NCI-H1694 treated with DMSO at 0.1 percent for 48 hours (cell line): Measurements from ENCODE around the gene CACNA2D4.

Experiments used
- DNase-seq: peaks from one replicate; lab custom pipeline; 2025; lab: John Stamatoyannopoulos, UW

CACNA2D4 gene

DNA sequence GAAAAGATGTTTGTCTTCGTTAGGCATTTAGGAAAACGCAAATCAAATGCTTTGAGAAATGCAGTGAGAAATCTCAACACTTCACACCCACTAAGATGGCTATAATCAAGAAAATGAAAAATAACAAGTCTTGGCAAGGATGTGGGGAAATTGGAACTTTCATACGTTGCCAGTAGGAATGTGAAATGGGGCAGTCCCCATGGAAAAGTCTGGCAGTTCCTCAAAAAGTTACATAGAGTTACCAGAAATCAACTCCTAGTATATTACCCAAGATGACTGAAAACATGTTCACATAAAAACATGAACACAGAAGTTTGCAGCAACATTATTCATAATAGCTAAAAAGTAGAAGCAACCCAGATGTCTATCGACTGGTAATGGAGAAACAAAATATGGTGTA lies 139.5 kb downstream of the CACNA2D4 start:
- no peak for DNase-seq

DNA sequence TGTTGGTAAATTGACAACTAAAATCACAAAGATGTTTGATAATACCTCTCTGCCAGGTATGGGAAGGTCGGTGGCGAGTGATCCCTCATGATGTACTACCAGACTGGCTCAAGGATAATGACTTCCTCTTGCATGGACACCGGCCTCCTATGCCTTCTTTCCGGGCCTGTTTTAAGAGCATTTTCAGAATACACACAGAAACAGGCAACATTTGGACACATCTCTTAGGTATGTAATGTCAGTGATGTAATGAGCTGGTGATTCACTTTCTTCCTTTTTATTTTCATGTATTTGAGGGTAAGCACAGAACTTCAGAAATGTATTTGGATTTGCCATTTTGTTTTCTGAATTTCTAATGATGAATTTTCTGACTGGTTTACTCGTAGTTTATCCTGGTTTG lies 140.7 kb downstream of the CACNA2D4 start:
- DNase-seq: no peak

GRCh38 chr12:1776170-1776921 lies 142.1 kb downstream of the CACNA2D4 start:
- no peak for DNase-seq

DNA sequence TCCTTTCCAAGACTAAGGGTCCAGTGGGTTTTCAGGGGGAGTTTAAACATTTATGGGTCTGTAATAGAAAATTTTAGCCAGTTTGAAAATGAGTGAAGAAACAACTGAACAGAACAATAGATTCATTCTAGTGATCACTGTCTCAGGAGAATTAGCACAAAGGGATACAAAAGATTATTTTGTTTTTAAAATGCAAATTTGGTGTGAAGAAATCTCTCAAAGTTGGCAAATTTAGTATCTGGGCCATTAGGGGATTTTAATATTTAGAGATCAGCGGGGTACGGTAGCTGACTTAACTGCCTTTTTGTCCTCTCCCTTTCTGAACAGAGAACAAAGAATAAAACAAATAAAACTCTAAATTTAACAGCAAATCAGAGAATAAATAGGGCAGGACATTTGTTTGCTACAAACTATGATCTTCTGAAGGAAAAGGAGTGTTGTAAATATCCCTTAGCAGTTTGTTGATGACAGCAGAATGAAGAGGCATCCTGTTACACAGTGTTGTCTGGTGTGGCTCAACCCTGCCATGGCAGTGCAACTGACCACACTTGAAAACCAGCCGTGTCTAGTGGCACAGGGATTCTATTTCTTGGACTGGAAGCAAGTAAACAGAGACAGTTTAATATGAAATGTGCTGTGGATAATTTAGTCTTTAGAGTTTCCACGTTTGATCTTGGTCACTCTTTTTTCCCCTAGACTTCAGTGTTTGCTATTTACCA lies 144.4 kb downstream of the CACNA2D4 start:
- DNase-seq: no peak

GRCh38 chr12:1769809-1770494 lies 148.5 kb downstream of the CACNA2D4 start:
- DNase-seq: no peak

DNA sequence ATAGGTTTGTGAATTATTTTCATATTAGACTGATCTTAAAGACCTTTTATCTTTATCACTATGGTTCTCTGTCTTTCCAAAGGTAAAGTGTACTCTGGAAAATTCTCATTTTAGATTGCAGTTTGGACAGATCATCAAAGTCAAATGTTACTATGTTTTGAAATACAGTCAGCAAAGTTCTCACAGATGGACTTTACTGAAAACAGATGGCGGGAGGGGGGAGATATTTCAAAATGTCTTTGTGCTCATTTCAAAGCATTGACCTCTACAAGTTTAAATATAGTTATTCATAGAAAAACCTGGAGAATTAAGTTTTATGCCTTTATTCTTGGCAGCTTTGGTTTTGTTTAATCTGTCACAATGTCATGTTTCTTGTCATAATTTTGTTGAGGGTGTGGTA lies 149.8 kb downstream of the CACNA2D4 start:
- peak; percentile 91 for DNase-seq

GRCh38 chr12:1767407-1768090 lies 150.9 kb downstream of the CACNA2D4 start:
- DNase-seq: no peak

DNA sequence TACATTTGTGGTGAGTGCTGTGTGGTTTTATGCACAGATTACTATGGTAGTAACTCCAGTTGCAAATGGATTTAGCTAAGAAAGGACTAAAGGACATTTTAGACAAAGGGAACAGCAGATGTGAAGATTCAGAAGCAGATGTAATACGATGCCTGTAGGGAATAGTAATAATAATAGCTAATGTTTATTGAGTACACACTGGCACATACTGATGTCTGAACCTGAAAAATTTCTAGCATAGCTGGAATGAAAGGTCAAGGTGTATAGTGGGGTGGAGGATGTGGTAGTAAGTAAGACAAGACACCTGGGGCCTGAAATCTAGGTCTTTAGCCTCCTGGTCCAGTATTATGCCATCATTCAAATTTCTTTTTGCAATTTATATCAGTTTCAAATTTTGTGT lies 152.3 kb downstream of the CACNA2D4 start:
- no peak for DNase-seq

DNA sequence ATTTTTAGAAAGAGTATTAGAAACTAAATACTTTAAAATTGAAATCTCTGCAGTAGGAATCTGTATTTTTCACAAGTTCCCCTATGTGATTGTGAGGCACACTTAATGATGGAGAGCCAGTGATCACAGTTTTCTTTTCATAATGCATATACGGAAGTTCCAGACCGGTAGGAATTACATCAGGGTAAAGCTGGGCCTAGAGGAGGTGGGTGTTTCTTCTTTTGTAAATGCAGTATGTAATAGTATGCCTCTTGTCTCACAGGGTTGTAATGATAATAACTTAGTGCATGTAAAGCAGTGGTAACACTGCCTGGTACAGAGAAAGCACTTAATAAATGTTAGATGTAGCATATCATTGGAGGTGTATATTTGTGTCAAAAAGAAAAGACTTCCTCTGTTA lies 155.3 kb downstream of the CACNA2D4 start:
- DNase-seq: no peak

DNA sequence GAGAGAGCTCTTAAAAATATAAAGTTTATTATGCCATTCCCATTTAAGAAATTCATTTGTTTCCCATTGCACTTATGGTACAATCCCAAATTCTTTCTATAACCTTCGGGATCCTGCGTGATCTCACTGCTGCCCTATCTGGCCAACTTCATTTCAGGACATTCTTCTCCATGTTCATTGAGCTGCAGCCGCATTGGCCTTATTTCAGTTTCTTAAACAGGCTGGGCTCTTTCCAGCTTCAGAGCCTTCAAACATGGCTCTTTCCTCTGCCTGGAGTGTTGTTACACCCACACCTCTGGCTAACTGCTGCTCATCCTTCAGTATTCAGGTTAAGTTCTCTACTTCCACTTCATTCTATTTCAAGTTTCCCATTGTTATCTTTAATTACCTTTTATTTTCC lies 156.6 kb downstream of the CACNA2D4 start:
- DNase-seq: no peak

- no peak for DNase-seq
These were observed 157.7 kb downstream of the CACNA2D4 start for GRCh38 chr12:1760566-1761382.

DNA sequence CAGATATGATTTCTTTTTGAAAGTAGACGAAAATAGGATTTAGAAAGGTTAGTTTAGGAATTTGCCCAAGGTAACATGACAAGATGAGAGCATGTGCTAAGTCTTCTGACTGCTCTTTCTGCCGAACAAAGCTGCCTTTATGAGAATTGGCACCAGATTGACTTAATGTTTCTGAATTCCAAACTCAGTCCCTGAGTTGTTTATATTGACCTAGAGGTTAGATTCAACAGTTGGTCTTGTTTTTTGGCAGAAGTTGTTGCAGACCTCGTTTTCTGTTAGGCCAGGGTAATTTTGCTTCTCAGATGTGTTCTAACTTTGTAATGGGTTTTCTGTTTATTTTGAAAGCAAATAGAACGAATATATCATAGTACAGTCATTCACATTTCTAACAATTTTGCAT lies 159.6 kb downstream of the CACNA2D4 start:
- no peak for DNase-seq

DNA sequence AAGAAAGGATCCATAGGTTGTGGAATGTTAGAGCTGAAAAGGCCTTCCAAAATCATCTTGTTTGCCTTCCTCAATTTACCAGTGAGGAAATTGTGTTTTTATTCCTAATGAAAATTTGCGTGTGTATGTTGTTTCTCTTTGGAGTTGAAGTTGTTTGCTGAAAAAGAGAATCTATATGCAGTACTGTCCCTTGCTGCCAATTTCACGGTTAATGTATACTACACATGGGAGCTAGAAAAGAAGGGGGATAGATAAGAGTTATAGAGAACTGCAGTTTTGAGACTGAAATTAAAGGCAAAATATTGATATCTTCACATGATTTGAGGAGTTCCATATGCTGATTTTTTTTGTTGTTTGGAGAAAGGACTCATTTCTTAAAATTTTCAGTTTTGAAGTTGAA lies 160.1 kb downstream of the CACNA2D4 start:
- DNase-seq: no peak

GRCh38 chr12:1750300-1750699 lies 168.2 kb downstream of the CACNA2D4 start:
- DNase-seq: no peak

DNA sequence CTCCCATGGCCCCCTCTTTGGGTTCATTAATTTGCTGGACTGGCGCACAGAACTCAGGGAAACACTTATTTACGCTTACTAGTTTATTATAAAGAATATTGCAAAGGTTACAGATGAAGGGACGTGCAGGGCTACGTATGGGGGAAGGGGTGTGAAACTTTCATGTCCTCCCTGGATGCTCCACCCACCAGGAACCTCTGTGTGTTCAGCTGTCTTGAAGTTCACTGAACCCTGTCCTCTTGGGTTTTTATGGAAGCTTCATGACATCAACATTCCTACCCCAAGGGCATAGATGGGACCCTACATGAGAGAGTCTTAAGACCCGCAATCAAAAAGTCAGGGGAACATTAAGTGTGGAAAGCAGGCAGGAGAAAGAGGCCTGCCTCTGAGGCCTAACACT lies 169.4 kb downstream of the CACNA2D4 start:
- DNase-seq: no peak

DNA sequence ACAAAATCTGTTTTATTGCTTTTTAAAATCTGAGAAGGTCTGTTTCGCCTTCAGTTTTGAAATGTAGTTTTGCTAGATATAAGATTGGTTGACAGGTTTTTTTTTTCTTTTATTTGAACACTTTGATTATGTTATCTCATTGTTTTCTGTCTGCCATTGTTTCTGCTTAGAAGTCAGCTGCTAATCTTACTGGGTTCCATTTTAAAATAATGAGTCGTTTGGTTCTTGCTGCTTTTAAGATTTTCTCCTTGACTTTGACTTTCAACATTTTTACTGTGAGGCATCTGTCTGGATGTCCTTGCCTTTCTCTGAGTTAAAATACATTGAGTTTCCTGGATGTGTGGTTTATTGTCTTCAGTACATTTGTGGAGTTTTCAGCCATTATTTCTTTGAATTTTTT lies 170.8 kb downstream of the CACNA2D4 start:
- no peak for DNase-seq

DNA sequence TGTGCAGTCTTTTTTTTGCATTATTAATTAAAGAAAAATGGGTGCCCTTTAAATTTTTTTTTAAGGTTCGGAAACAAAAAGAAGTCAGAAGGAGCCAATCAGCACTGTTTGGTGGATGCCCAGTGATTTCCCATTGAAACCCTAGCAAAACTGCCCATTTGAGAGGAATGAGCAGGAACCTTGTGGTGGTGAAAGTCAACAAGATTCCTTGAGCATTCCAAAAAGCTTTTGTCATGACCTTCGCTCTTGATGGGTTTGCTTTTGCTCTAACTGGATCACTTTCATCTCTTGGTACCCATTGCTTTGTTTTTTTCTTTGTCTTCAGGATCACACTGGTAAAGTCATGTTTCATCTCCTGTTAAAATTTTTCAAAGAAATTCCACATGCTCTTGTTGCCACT lies 173.5 kb downstream of the CACNA2D4 start:
- DNase-seq: no peak
